Right hindlimb (tissue), 1 donor: ENCODE data around the gene DNAJC18.

Experiments
- DNase-seq: peaks from one replicate; pipeline ENCODE4 v3.0.0-alpha.2; 2018

The DNAJC18 gene

GRCh38 chr5:139360384-139360783, 78.9 kb downstream of the DNAJC18 start:
- no peak for DNase-seq
